HepG2 (cell line): ENCODE measurements around the gene PPP1R1B. TPM values are rescaled to one million over a fixed set of nuclear protein-coding genes. Genes with fewer than 3 reads are reported as not detected.
A peak's percentile ranks its signal among the peaks of the same experiment; 100 is the strongest.

Experiments
- CC2D1A ChIP-seq: sonication (generic); formaldehyde crosslinking; IDR thresholded peaks from 2 replicates; pipeline ENCODE4 v1.8.1; 2023; ENCODE audit warnings: mild to moderate bottlenecking, missing genetic modification reagents
- EEA1 ChIP-seq: sonication (generic); formaldehyde crosslinking; IDR thresholded peaks from 2 replicates; pipeline ENCODE4 v1.5.1; 2020; ENCODE audit warnings: mild to moderate bottlenecking, missing genetic modification reagents, borderline replicate concordance
- PBX2 ChIP-seq: IDR thresholded peaks from 2 replicates; pipeline ENCODE4 v1.6.1; 2016; ENCODE audit warnings: control low read depth
- POLR2G ChIP-seq: fragments of 200-400 bp; formaldehyde crosslinking; IDR thresholded peaks from 2 replicates; pipeline ENCODE4 v1.6.1; 2018; ENCODE audit warnings: mild to moderate bottlenecking, low read depth, low read length, moderate library complexity
- SP4 ChIP-seq: sonication (generic); formaldehyde crosslinking; IDR thresholded peaks from 2 replicates; pipeline ENCODE4 v1.8.1; 2023; ENCODE audit warnings: mild to moderate bottlenecking, missing genetic modification reagents
- SP5 ChIP-seq: IDR thresholded peaks from 2 replicates; pipeline ENCODE4 v1.6.1; 2016; ENCODE audit warnings: low read depth, borderline replicate concordance
- ZKSCAN5 ChIP-seq: sonication (generic); formaldehyde crosslinking; IDR thresholded peaks from 2 replicates; pipeline ENCODE4 v1.5.1; 2020; ENCODE audit warnings: mild to moderate bottlenecking, missing genetic modification reagents
- ZNF619 ChIP-seq: sonication (generic); formaldehyde crosslinking; IDR thresholded peaks from 2 replicates; pipeline ENCODE4 v1.4.0; 2020; ENCODE audit warnings: mild to moderate bottlenecking, missing genetic modification reagents
- polyA plus RNA-seq, 8 experiments: library from polyadenylated mRNA; depleted of rRNA in 3 of 8; stranded (reverse) in 7 of 8; unstranded in 1 of 8; fragments of >200 nt; fragmentation: Illumina TruSeq in 4 of 8; extraction: Trizol in 4 of 8; gene quantifications; 2 replicates each; pipeline versions ENCODE4 v1.2.1 to v1.2.3, GENCODE V29; 2011 to 2016; ENCODE audit warnings: low read depth in 4 of 8, missing spikeins in 1 of 8, mixed read lengths in 1 of 8; ENCODE audit not compliant: insufficient read depth in 1 of 8
- total RNA-seq, 5 experiments: library from RNA; depleted of rRNA; stranded (reverse); fragments of >200 nt; fragmentation: Illumina TruSeq; extraction: Trizol; gene quantifications; 2 replicates each; pipeline ENCODE4 v1.2.3, GENCODE V29; 2016; ENCODE audit warnings: low read depth in 1 of 5
- TF ChIP-seq, protein P1 (sequence below): sonication (generic); formaldehyde crosslinking; IDR thresholded peaks from 2 replicates; pipeline ENCODE4 v1.4.0; 2020; ENCODE audit warnings: missing genetic modification reagents
- TF ChIP-seq, protein P2 (sequence below): sonication (generic); formaldehyde crosslinking; conservative IDR thresholded peaks from 2 replicates; pipeline ENCODE4 v1.4.0; 2020; ENCODE audit warnings: mild to moderate bottlenecking, missing genetic modification reagents, moderate library complexity
- TF ChIP-seq, protein P3 (sequence below): IDR thresholded peaks from 2 replicates; pipeline ENCODE4 v1.6.1; 2016; ENCODE audit warnings: low read depth, control low read depth

The PPP1R1B gene
- total and polyA plus RNA-seq, 2 of the 13 experiments (the other 11 are each of a cell fraction or from before 2014, with no cell fraction given), result 0.08 TPM; not detected in 1

GRCh38 chr17:39636927-39637736 lies 10.4 kb downstream of the PPP1R1B start, which contains the start of gene STARD3 (continued):
- peak; percentile 54; the same call in 1 of the 2 replicates for TF ChIP-seq ZNF619
- TF ChIP-seq PBX2 (CRISPR knock-in tag), result no peak
- TF ChIP-seq, protein P1, sequence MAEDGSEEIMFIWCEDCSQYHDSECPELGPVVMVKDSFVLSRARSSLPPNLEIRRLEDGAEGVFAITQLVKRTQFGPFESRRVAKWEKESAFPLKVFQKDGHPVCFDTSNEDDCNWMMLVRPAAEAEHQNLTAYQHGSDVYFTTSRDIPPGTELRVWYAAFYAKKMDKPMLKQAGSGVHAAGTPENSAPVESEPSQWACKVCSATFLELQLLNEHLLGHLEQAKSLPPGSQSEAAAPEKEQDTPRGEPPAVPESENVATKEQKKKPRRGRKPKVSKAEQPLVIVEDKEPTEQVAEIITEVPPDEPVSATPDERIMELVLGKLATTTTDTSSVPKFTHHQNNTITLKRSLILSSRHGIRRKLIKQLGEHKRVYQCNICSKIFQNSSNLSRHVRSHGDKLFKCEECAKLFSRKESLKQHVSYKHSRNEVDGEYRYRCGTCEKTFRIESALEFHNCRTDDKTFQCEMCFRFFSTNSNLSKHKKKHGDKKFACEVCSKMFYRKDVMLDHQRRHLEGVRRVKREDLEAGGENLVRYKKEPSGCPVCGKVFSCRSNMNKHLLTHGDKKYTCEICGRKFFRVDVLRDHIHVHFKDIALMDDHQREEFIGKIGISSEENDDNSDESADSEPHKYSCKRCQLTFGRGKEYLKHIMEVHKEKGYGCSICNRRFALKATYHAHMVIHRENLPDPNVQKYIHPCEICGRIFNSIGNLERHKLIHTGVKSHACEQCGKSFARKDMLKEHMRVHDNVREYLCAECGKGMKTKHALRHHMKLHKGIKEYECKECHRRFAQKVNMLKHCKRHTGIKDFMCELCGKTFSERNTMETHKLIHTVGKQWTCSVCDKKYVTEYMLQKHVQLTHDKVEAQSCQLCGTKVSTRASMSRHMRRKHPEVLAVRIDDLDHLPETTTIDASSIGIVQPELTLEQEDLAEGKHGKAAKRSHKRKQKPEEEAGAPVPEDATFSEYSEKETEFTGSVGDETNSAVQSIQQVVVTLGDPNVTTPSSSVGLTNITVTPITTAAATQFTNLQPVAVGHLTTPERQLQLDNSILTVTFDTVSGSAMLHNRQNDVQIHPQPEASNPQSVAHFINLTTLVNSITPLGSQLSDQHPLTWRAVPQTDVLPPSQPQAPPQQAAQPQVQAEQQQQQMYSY (CRISPR knock-in tag), result peak; percentile 80
- TF ChIP-seq ZKSCAN5 (CRISPR knock-in tag), result no peak
- TF ChIP-seq EEA1, result peak; percentile 50; the same call in 1 of the 2 replicates
- peak; percentile 90 for TF ChIP-seq POLR2G
- 0 out of 2 replicates have a peak, but pooled peaks have one; percentile 74 for TF ChIP-seq CC2D1A
- TF ChIP-seq, protein P2, sequence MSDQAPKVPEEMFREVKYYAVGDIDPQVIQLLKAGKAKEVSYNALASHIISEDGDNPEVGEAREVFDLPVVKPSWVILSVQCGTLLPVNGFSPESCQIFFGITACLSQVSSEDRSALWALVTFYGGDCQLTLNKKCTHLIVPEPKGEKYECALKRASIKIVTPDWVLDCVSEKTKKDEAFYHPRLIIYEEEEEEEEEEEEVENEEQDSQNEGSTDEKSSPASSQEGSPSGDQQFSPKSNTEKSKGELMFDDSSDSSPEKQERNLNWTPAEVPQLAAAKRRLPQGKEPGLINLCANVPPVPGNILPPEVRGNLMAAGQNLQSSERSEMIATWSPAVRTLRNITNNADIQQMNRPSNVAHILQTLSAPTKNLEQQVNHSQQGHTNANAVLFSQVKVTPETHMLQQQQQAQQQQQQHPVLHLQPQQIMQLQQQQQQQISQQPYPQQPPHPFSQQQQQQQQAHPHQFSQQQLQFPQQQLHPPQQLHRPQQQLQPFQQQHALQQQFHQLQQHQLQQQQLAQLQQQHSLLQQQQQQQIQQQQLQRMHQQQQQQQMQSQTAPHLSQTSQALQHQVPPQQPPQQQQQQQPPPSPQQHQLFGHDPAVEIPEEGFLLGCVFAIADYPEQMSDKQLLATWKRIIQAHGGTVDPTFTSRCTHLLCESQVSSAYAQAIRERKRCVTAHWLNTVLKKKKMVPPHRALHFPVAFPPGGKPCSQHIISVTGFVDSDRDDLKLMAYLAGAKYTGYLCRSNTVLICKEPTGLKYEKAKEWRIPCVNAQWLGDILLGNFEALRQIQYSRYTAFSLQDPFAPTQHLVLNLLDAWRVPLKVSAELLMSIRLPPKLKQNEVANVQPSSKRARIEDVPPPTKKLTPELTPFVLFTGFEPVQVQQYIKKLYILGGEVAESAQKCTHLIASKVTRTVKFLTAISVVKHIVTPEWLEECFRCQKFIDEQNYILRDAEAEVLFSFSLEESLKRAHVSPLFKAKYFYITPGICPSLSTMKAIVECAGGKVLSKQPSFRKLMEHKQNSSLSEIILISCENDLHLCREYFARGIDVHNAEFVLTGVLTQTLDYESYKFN (CRISPR knock-in tag), result peak; percentile 65
- TF ChIP-seq SP5 (CRISPR knock-in tag), result peak; percentile 87
- TF ChIP-seq SP4 (CRISPR knock-in tag), result peak; percentile 94
- TF ChIP-seq, protein P3, sequence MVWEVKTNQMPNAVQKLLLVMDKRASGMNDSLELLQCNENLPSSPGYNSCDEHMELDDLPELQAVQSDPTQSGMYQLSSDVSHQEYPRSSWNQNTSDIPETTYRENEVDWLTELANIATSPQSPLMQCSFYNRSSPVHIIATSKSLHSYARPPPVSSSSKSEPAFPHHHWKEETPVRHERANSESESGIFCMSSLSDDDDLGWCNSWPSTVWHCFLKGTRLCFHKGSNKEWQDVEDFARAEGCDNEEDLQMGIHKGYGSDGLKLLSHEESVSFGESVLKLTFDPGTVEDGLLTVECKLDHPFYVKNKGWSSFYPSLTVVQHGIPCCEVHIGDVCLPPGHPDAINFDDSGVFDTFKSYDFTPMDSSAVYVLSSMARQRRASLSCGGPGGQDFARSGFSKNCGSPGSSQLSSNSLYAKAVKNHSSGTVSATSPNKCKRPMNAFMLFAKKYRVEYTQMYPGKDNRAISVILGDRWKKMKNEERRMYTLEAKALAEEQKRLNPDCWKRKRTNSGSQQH (CRISPR knock-in tag), result no peak
